GM15510 (cell line): ENCODE data around the gene GAB2.

Experiments
- POLR2A ChIP-seq: IDR thresholded peaks from 3 replicates; pipeline ENCODE4 v1.6.1; 2011; ENCODE audit warnings: borderline replicate concordance; ENCODE audit not compliant: insufficient read length; ENCODE audit errors: extremely low read depth

The GAB2 gene

GRCh38 chr11:78229106-78229505 is 188.5 kb downstream of the GAB2 start:
- TF ChIP-seq POLR2A: no peak

GRCh38 chr11:78228467-78228866 is 189.2 kb downstream of the GAB2 start:
- no peak for TF ChIP-seq POLR2A

DNA sequence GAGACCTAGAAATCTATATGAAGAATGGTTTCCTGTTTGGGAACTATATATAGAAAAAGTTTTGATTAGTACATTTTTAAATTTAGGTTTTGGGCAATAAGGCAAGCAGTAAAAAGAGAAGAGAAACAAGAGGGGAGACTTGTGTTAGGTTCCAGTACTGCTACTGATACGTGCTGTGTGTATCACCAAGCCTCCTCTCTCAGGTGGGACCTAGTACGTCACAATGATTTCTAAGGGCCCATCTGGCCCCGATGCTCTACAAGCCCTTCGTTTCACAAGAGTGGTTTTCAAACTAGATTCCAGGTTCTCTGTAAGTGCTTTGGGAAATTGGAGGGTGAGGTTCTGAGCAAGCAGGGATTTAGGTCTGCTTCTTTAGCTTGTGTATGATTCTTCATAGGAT is 189.7 kb downstream of the GAB2 start:
- no peak for TF ChIP-seq POLR2A

DNA sequence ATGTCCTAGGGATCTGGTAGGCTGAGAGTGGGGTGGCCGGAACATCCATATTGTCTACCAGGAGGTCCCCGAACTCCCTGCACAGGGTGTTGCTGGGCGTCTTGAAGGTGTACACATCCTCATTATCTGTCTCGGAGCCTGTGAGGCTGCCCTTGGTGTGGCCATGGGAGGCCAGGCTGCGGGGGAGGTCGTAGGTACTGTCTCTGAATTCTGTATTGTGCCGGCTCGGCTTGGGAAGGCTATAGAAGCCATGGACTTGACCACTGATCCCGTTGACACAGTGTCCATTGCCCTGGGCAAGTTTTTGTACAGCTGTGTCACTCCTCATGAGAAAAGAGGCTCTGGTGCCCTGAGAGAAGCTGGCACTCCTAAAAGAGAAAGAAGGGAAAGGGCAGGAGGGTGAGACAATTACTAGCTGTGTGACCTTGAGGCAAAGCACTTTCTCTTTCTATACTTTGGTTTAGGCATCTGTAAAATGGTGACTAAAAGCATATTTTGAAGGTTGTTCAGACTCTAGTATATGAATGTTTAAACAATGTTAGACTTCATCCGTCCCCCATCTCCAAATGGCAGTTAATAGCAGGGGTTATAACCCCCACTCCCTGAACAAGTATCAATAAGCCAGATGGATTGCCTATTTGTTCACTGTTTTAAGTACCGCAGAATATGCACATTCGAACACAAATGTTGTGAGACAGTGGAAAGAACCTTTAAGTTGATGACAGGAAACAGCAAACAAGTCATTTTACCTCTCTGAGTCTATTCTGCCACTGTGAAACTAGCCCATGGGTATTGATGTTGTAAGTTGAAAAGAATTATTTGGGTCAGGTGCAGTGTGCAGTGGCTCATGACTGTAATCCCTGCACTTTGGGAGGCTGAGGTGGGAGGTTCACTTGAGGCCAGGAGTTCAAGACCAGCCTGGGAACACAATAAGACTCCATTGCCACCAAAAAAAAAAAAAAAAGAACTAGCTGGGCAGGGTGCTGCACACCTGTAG is 190.6 kb downstream of the GAB2 start:
- TF ChIP-seq POLR2A: no peak

- TF ChIP-seq POLR2A: no peak
Observed at GRCh38 chr11:78224906-78225420, 192.7 kb downstream of the GAB2 start.

GRCh38 chr11:78224506-78224905 is 193.1 kb downstream of the GAB2 start:
- TF ChIP-seq POLR2A: no peak

DNA sequence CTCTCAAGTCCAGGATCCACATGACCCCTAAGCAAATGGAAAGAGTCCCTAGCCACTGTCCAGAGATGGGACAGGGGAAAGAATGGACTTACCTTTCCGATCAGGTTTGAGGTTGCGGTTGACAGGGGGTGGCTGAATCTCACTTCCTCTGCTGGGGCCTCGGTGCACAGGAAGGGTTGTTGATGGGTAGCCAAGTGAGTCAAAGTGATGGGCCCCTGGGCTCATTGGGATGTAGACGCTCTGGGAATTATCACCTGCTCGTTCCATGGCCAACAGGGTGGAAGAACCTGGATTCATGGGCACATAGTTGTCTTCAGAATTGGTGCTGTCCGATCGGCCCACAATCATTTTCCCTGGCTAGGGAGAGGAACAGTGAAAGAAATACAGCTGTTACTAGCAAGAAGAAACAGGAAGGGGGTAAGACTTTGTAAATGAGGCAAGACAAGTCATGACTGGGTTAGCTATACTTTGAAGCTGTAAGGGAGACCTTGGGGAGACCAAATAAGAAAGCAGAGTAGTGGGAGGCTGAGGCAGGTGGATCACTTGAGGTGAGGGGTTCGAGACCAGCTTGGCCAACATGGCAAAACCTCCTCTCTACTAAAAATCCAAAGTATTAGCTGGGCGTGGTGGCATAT is 194.2 kb downstream of the GAB2 start:
- no peak for TF ChIP-seq POLR2A

- no peak for TF ChIP-seq POLR2A
Observed at GRCh38 chr11:78221396-78222315, 196.0 kb downstream of the GAB2 start.

DNA sequence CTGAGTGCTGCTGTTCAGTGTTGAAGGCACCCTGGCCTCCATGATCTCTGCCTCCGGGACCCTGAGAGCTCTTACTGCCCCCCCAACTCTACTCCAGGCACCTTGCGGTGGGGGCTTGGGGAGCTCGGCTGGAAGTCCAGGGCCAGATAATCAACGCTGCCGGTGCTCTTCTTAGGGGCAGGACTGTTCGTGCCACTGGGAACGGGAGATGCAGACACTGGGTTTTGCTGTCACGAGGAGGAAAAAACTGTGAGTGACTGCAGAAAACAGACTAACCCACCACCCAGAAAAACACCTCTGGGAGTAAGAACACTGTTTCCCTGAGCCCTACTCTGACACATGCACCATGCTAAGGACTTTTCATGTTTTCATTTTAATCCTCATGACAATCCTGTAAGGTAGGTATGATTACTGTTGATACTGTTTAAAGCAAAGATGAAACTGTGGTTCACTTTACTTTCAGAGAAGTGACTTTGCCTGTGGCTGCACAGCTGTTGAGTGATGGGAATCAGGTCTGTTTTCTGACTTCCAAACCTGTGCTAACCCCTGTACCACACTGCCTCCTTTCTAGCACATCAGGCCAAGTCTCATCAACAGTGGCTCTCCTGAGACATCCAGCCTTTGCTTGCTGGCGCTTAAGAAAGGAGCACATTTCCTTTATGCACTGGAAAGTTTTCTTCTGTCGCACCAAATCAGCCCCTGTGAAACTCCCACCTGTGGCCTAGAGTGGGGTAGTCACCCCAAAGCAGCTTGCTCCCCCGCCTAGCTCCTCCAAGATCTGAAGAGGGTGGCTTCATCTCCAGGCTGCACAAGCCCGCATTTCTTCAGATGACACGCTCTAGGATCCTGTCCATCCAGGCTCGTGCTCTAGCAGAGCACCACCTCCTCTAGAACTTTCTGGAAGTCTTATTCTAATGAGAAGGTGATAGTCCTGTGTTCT is 197.1 kb downstream of the GAB2 start:
- no peak for TF ChIP-seq POLR2A

DNA sequence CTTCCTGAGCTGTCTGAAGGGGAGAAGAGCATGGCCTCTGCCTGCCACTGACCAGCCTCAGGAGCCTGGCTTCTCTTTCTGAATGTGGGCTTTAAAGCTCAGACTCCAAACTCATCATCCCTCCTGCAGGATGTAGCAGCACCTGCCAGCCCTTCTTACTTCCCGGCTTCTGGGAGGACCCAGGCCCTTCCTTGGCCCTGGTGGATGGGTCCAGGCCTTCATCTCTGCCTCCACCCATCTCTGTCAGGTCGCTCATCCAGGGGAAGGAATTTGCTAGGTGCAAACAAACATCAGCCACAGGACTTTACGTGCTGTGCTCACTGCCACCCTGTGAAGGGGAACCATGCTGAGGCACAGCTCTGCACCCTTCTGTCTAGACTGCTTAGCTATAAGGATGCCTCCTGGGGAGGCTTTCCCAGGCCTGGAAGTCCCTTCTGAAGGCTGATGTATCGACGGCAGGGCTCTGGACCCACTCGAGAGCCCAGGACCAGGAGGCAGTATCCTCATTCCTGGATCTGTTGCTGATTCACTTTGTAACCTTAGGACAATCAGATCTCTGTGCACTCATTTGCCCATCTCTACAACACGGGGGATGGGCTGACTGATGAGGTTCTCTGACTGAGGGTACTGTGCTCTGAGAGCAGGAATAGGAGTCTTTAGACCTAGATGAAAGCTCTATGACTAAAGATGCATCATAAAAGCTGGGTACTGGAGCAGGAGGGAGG is 198.0 kb downstream of the GAB2 start:
- no peak for TF ChIP-seq POLR2A

- TF ChIP-seq POLR2A: no peak
Observed at GRCh38 chr11:78218707-78219492, 198.7 kb downstream of the GAB2 start.

GRCh38 chr11:78217650-78218541 is 199.7 kb downstream of the GAB2 start:
- no peak for TF ChIP-seq POLR2A
